GM18861 (cell line): ENCODE measurements around the gene RHOB.
A peak's percentile ranks its signal among the peaks of the same experiment; 100 is the strongest.

Experiments
- ATAC-seq: cut with Tn5 transposase; IDR thresholded peaks from one replicate; pipeline ENCODE4 v1.9.1; 2021; ENCODE audit not compliant: unreplicated experiment

The RHOB gene

GRCh38 chr2:20436716-20437470 is 10.0 kb upstream of the RHOB start:
- no peak for ATAC-seq

- no peak for ATAC-seq
These were observed 8.3 kb upstream of the RHOB start for GRCh38 chr2:20438334-20439192.

GRCh38 chr2:20439193-20439475 is 7.7 kb upstream of the RHOB start:
- no peak for ATAC-seq

- no peak for ATAC-seq
These were observed 7.4 kb upstream of the RHOB start for GRCh38 chr2:20439503-20439902.

GRCh38 chr2:20440001-20440560 is 6.8 kb upstream of the RHOB start:
- no peak for ATAC-seq

- no peak for ATAC-seq
These were observed 3.5 kb upstream of the RHOB start for GRCh38 chr2:20443276-20443920.

- ATAC-seq, result no peak
These were observed 2.5 kb upstream of the RHOB start for GRCh38 chr2:20444101-20444992.

GRCh38 chr2:20444993-20445910 is 1.6 kb upstream of the RHOB start:
- no peak for ATAC-seq

GRCh38 chr2:20446255-20446916 is 488 bp upstream of the RHOB start:
- no peak for ATAC-seq

- peak; percentile 1 for ATAC-seq
These were observed 767 bp downstream of the RHOB start for GRCh38 chr2:20447437-20448245.

- ATAC-seq, result no peak
These were observed 1.5 kb downstream of the RHOB start for GRCh38 chr2:20448246-20448976.

- no peak for ATAC-seq
These were observed 2.1 kb downstream of the RHOB start for GRCh38 chr2:20448977-20449306.

- ATAC-seq, result no peak
These were observed 2.8 kb downstream of the RHOB start for GRCh38 chr2:20449501-20450200.

- no peak for ATAC-seq
These were observed 3.5 kb downstream of the RHOB start for GRCh38 chr2:20450201-20450999.

GRCh38 chr2:20451000-20451290 is 4.1 kb downstream of the RHOB start:
- no peak for ATAC-seq

- ATAC-seq, result no peak
These were observed 4.5 kb downstream of the RHOB start for GRCh38 chr2:20451341-20451740.
